Loucy (cell line): ENCODE data around the gene PAFAH2.

Source experiments
- CTCF ChIP-seq: fragments of 200-600 bp; sonication (generic); conservative IDR thresholded peaks from 2 replicates; pipeline ENCODE4 v1.5.1; 2014; ENCODE audit warnings: mild to moderate bottlenecking, antibody characterized with exemption, low read length
- EZH2phosphoT487 ChIP-seq: fragments of 200-600 bp; IDR thresholded peaks from 2 replicates; pipeline ENCODE4 v1.6.1; 2018; ENCODE audit warnings: antibody characterized with exemption, mild to moderate bottlenecking, moderate library complexity, borderline replicate concordance

GRCh38 chr1:26031196-26031595, 33.3 kb upstream of the PAFAH2 start:
- TF ChIP-seq CTCF (no peak), EZH2phosphoT487 (no peak)
